ENCODE results near the gene MACROD2. TPM values are rescaled to one million over a fixed set of nuclear protein-coding genes. Genes with fewer than 3 reads are reported as not detected.

Gene MACROD2
- polyA plus RNA-seq, 2 of the 4 experiments (the other 2 are of a cell fraction), result 0.96 to 1.3 TPM

DNA sequence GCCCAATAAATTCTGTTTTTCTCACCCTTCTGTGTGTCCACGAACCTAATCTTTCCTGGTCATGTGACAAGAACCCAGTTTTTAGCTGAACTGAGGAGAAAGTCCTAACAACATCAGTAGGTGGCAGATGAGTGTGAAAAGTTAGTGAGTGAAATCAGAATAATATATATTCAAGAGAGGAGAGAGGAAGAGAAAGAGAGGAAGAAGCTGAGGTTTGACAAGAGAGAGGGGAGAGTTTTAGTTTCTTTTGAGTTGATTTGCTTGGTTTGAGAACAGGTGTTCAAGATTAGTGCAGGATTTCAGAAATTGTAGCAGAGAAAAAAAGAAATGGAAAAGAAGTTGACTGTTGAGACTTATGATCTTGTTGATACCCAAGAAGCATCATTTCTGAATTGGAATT, 1272.6 kb downstream of the MACROD2 start:
- ATAC-seq (no peak), DNase-seq (ENCODE audit: low read depth in 1 of 2, low spot score in 1 of 2) (no peak), FAIRE-seq (no peak)
- ChIA-PET CTCF (no interaction called here), POLR2A (no interaction called here)
- H3K4me1 ChIP-seq, result no peaks in the 10 kb centered on the region
- WGBS (ENCODE audit: missing lambda C conversion rate), result 26% methylated on average over 1 of the region's 1 CpG
- H3K4me3 ChIP-seq, result no peak overlapping the region
- TF ChIP-seq HEYL (CRISPR knock-in tag; IDR thresholded peaks at IDR 0.05), result no peak
- no peak for TF ChIP-seq CHD4 (IDR thresholded peaks at IDR 0.05; ENCODE audit: borderline replicate concordance)
- TF ChIP-seq KDM5A (IDR thresholded peaks at IDR 0.05), result no peak
- no peak for TF ChIP-seq EHMT2 (IDR thresholded peaks at IDR 0.05; ENCODE audit: low read depth)
- TF ChIP-seq, protein P1, sequence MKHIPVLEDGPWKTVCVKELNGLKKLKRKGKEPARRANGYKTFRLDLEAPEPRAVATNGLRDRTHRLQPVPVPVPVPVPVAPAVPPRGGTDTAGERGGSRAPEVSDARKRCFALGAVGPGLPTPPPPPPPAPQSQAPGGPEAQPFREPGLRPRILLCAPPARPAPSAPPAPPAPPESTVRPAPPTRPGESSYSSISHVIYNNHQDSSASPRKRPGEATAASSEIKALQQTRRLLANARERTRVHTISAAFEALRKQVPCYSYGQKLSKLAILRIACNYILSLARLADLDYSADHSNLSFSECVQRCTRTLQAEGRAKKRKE (CRISPR knock-in tag; IDR thresholded peaks at IDR 0.05; ENCODE audit: low read depth), result no peak
- no peak for TF ChIP-seq JUNB (IDR thresholded peaks at IDR 0.05)
- H3K9me3 ChIP-seq, result no peaks in the 10 kb centered on the region; the same call in 2 of the 3 replicates
- H3K4me2 ChIP-seq, result no peak overlapping the region
- H3K27ac ChIP-seq, result no peak overlapping the region

DNA sequence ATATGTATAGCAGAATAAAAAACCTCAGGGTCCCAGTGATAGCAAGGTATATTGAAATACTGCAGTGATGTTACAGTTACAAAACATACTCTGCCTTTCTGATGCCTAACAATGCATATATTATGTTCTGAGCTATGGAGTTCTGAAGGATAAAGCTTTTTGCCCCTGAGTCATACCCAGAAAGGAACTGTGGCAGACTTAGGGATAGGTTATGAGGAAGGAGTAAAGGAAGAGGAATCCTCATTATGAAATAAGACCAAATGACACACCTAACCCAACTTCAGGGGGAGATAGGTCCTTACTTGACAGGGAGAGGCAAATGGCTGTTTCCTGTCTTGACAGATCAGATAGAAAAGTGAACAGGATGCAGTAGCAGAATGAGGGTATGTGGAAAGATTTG, 1282.7 kb downstream of the MACROD2 start:
- TF ChIP-seq MYC (IDR thresholded peaks at IDR 0.05; ENCODE audit: borderline replicate concordance, low read length) (no peak), KDM5A (IDR thresholded peaks at IDR 0.05) (no peak), KDM1A (IDR thresholded peaks at IDR 0.05; ENCODE audit: low read depth) (no peak), HOXA7 (CRISPR knock-in tag; IDR thresholded peaks at IDR 0.05) (no peak), TFCP2L1 (CRISPR knock-in tag; IDR thresholded peaks at IDR 0.05) (no peak), TP53 (CRISPR knock-in tag; IDR thresholded peaks at IDR 0.05) (no peak), NPAS2 (CRISPR knock-in tag; IDR thresholded peaks at IDR 0.05; ENCODE audit: borderline replicate concordance) (no peak)
- TF ChIP-seq, protein P2, sequence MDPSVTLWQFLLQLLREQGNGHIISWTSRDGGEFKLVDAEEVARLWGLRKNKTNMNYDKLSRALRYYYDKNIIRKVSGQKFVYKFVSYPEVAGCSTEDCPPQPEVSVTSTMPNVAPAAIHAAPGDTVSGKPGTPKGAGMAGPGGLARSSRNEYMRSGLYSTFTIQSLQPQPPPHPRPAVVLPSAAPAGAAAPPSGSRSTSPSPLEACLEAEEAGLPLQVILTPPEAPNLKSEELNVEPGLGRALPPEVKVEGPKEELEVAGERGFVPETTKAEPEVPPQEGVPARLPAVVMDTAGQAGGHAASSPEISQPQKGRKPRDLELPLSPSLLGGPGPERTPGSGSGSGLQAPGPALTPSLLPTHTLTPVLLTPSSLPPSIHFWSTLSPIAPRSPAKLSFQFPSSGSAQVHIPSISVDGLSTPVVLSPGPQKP (IDR thresholded peaks at IDR 0.05; ENCODE audit: low read depth, low read length), result no peak
- TF ChIP-seq, protein P3, sequence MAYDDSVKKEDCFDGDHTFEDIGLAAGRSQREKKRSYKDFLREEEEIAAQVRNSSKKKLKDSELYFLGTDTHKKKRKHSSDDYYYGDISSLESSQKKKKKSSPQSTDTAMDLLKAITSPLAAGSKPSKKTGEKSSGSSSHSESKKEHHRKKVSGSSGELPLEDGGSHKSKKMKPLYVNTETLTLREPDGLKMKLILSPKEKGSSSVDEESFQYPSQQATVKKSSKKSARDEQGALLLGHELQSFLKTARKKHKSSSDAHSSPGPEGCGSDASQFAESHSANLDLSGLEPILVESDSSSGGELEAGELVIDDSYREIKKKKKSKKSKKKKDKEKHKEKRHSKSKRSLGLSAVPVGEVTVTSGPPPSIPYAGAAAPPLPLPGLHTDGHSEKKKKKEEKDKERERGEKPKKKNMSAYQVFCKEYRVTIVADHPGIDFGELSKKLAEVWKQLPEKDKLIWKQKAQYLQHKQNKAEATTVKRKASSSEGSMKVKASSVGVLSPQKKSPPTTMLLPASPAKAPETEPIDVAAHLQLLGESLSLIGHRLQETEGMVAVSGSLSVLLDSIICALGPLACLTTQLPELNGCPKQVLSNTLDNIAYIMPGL (CRISPR knock-in tag; IDR thresholded peaks at IDR 0.05; ENCODE audit: borderline replicate concordance), result no peak
- TF ChIP-seq, protein P4, sequence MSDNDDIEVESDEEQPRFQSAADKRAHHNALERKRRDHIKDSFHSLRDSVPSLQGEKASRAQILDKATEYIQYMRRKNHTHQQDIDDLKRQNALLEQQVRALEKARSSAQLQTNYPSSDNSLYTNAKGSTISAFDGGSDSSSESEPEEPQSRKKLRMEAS (IDR thresholded peaks at IDR 0.05), result no peak
- TF ChIP-seq, protein P5, sequence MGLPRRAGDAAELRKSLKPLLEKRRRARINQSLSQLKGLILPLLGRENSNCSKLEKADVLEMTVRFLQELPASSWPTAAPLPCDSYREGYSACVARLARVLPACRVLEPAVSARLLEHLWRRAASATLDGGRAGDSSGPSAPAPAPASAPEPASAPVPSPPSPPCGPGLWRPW (IDR thresholded peaks at IDR 0.05), result no peak
- TF ChIP-seq, protein P6, sequence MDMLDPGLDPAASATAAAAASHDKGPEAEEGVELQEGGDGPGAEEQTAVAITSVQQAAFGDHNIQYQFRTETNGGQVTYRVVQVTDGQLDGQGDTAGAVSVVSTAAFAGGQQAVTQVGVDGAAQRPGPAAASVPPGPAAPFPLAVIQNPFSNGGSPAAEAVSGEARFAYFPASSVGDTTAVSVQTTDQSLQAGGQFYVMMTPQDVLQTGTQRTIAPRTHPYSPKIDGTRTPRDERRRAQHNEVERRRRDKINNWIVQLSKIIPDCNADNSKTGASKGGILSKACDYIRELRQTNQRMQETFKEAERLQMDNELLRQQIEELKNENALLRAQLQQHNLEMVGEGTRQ (IDR thresholded peaks at IDR 0.05), result no peak
- TF ChIP-seq, protein P7, sequence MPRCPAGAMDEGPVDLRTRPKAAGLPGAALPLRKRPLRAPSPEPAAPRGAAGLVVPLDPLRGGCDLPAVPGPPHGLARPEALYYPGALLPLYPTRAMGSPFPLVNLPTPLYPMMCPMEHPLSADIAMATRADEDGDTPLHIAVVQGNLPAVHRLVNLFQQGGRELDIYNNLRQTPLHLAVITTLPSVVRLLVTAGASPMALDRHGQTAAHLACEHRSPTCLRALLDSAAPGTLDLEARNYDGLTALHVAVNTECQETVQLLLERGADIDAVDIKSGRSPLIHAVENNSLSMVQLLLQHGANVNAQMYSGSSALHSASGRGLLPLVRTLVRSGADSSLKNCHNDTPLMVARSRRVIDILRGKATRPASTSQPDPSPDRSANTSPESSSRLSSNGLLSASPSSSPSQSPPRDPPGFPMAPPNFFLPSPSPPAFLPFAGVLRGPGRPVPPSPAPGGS (IDR thresholded peaks at IDR 0.05), result no peak
- TF ChIP-seq, protein P8, sequence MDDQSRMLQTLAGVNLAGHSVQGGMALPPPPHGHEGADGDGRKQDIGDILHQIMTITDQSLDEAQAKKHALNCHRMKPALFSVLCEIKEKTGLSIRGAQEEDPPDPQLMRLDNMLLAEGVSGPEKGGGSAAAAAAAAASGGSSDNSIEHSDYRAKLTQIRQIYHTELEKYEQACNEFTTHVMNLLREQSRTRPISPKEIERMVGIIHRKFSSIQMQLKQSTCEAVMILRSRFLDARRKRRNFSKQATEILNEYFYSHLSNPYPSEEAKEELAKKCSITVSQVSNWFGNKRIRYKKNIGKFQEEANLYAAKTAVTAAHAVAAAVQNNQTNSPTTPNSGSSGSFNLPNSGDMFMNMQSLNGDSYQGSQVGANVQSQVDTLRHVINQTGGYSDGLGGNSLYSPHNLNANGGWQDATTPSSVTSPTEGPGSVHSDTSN (IDR thresholded peaks at IDR 0.05), result no peak
- Histone ChIP-seq H3K27ac (no peak overlapping the region), H3K9me3 (no peaks in the 10 kb centered on the region), H3K4me1 (no peaks in the 10 kb centered on the region), H3K4me2 (no peak overlapping the region), H3K4me3 (no peak overlapping the region)
- DNase-seq (ENCODE audit: low read depth in 1 of 2, low spot score in 1 of 2) (no peak), FAIRE-seq (no peak), ATAC-seq (no peak)
- ChIA-PET CTCF (no interaction called here), POLR2A (no interaction called here)

All from A549 (cell line).